Measurements from ENCODE around the gene CLPTM1. TPM values are rescaled to one million over a fixed set of nuclear protein-coding genes. Genes with fewer than 3 reads are reported as not detected.
A peak's percentile ranks its signal among the peaks of the same experiment; 100 is the strongest.

Gene CLPTM1
- total and polyA plus RNA-seq, 8 donors = 39.3 to 152 (median 66.7) TPM

- 40 to 66% (median 63%) methylated on average over 10 of the region's 10 CpGs for WGBS, 5 donors
- no peak overlapping the region for H3K4me3 ChIP-seq
- no peak for TF ChIP-seq EP300 (IDR thresholded peaks at IDR 0.05)
- no peak for TF ChIP-seq POLR2A (IDR thresholded peaks at IDR 0.05)
- no peak for TF ChIP-seq POLR2AphosphoS5 (IDR thresholded peaks at IDR 0.05)
- no peak for TF ChIP-seq CTCF (IDR thresholded peaks at IDR 0.05)
- intact Hi-C loops (cut with DNase I; ENCODE audit: low total_unique reads) = no loop called here
- DNase-seq = peak; percentile 22 to 31
- H3K27ac ChIP-seq = no peak overlapping the region
- no peaks in the 10 kb centered on the region for H3K27me3 ChIP-seq
- no peaks in the 10 kb centered on the region for H3K9me3 ChIP-seq
- no peaks in the 10 kb centered on the region for H3K36me3 ChIP-seq
- no peaks in the 10 kb centered on the region for H3K4me1 ChIP-seq
Observed at GRCh38 chr19:44943801-44944249, 11.4 kb upstream of the CLPTM1 start.

- Histone ChIP-seq H3K27me3 (no peaks in the 10 kb centered on the region), H3K4me3 (no peak overlapping the region), H3K9me3 (no peaks in the 10 kb centered on the region), H3K36me3 (peaks cover 0 to 17% (median 17%) of the 10 kb centered on the region in 4 donors), H3K4me1 (peaks cover 8 to 12% (median 10%) of the 10 kb centered on the region in 4 donors), H3K27ac (no peak overlapping the region)
- TF ChIP-seq POLR2A (IDR thresholded peaks at IDR 0.05) = no peak
- TF ChIP-seq EP300 (IDR thresholded peaks at IDR 0.05) = no peak
- no peak for TF ChIP-seq CTCF (IDR thresholded peaks at IDR 0.05)
- no peak for TF ChIP-seq POLR2AphosphoS5 (IDR thresholded peaks at IDR 0.05)
- intact Hi-C loops (cut with DNase I; ENCODE audit: low total_unique reads) = loop anchor here (5.0 kb wide), 1 partner anchor 45 kb away; no protein-coding TSS in a partner anchor
- 90 to 94% (median 91%) methylated on average over 13 of the region's 13 CpGs for WGBS, 5 donors
- DNase-seq = no peak
Observed at GRCh38 chr19:44947041-44947581, 8.1 kb upstream of the CLPTM1 start.

GRCh38 chr19:44948237-44948636 is 6.9 kb upstream of the CLPTM1 start:
- no peaks in the 10 kb centered on the region for H3K9me3 ChIP-seq
- H3K27me3 ChIP-seq = no peaks in the 10 kb centered on the region
- no peak overlapping the region for H3K4me3 ChIP-seq
- H3K27ac ChIP-seq = no peak overlapping the region
- no peak for TF ChIP-seq POLR2AphosphoS5 (IDR thresholded peaks at IDR 0.05)
- TF ChIP-seq EP300 (IDR thresholded peaks at IDR 0.05) = no peak
- TF ChIP-seq POLR2A (IDR thresholded peaks at IDR 0.05) = no peak
- no peak for TF ChIP-seq CTCF (IDR thresholded peaks at IDR 0.05)
- peaks cover 0 to 17% (median 17%) of the 10 kb centered on the region in 4 donors for H3K36me3 ChIP-seq
- intact Hi-C loops (cut with DNase I; ENCODE audit: low total_unique reads) = loop anchor here (5.0 kb wide), 1 partner anchor 46 kb away; no protein-coding TSS in a partner anchor
- peaks cover 8 to 16% (median 13%) of the 10 kb centered on the region in 4 donors for H3K4me1 ChIP-seq
- DNase-seq = no peak
- 71 to 88% (median 85%) methylated on average over 5 of the region's 5 CpGs for WGBS, 5 donors

- intact Hi-C loops (cut with DNase I; ENCODE audit: low total_unique reads) = loop anchor here (5.0 kb wide), 1 partner anchor 47 kb away; no protein-coding TSS in a partner anchor
- Histone ChIP-seq H3K27me3 (no peaks in the 10 kb centered on the region), H3K27ac (no peak overlapping the region), H3K36me3 (peaks cover 0 to 17% (median 17%) of the 10 kb centered on the region in 4 donors), H3K4me1 (peaks cover 8 to 23% (median 19%) of the 10 kb centered on the region in 4 donors), H3K4me3 (no peak overlapping the region), H3K9me3 (no peaks in the 10 kb centered on the region)
- DNase-seq = no peak
- TF ChIP-seq POLR2AphosphoS5 (IDR thresholded peaks at IDR 0.05) = no peak
- no peak for TF ChIP-seq CTCF (IDR thresholded peaks at IDR 0.05)
- TF ChIP-seq EP300 (IDR thresholded peaks at IDR 0.05) = no peak
- TF ChIP-seq POLR2A (IDR thresholded peaks at IDR 0.05) = no peak
- WGBS, 5 donors = 86 to 91% (median 89%) methylated on average over 4 to 5 of the region's 5 CpGs; no CpG with 5 or more reads in 1 of the 5 donors
Observed at GRCh38 chr19:44948763-44949374, 6.3 kb upstream of the CLPTM1 start.

Data from stomach (tissue), 9 donors.